H9 (cell line): Measurements from ENCODE around the gene TMEM86B. TPM values are rescaled to one million over a fixed set of nuclear protein-coding genes. Genes with fewer than 3 reads are reported as not detected.

Source experiments
- DNase-seq: peaks from one replicate; pipeline ENCODE4 v3.0.0-alpha.2; 2017
- H2AFZ ChIP-seq: one replicate; pipeline ENCODE4 v1.6.1; 2013; ENCODE audit warnings: mild to moderate bottlenecking, low read length, control low read depth, moderate library complexity
- H2AK5ac ChIP-seq: 2 replicates; pipeline ENCODE4 v1.6.1; 2013; ENCODE audit warnings: low read length, control low read depth, mixed read lengths; ENCODE audit not compliant: insufficient read length
- H2BK120ac ChIP-seq: one replicate; pipeline ENCODE4 v1.6.1; 2013; ENCODE audit warnings: low read depth, mild to moderate bottlenecking, low read length, control low read depth, inconsistent platforms; ENCODE audit not compliant: poor library complexity, severe bottlenecking
- H2BK12ac ChIP-seq: 2 replicates; pipeline ENCODE4 v1.6.1; 2013; ENCODE audit warnings: low read length, control low read depth, mixed read lengths, low read depth; ENCODE audit not compliant: insufficient read length
- H2BK15ac ChIP-seq: 2 replicates; pipeline ENCODE4 v1.6.1; 2013; ENCODE audit warnings: low read depth, low read length, control low read depth
- H2BK20ac ChIP-seq: one replicate; pipeline ENCODE4 v1.6.1; 2013; ENCODE audit warnings: low read depth, mild to moderate bottlenecking, low read length, control low read depth, inconsistent platforms; ENCODE audit not compliant: poor library complexity, severe bottlenecking
- H2BK5ac ChIP-seq: 2 replicates; pipeline ENCODE4 v1.6.1; 2013; ENCODE audit warnings: low read length, control low read depth, mixed read lengths; ENCODE audit not compliant: insufficient read length
- H3K14ac ChIP-seq: 2 replicates; pipeline ENCODE4 v1.6.1; 2013; ENCODE audit warnings: low read length, control low read depth; ENCODE audit not compliant: insufficient read depth
- H3K18ac ChIP-seq: 2 replicates; pipeline ENCODE4 v1.6.1; 2013; ENCODE audit warnings: low read depth, mild to moderate bottlenecking, mixed read lengths, low read length, control low read depth; ENCODE audit not compliant: insufficient read length
- H3K23ac ChIP-seq: 2 replicates; pipeline ENCODE4 v1.6.1; 2013; ENCODE audit warnings: low read length, control low read depth, mixed read lengths, low read depth; ENCODE audit not compliant: insufficient read length
- H3K23me2 ChIP-seq: 2 replicates; pipeline ENCODE4 v1.6.1; 2013; ENCODE audit warnings: low read depth, mild to moderate bottlenecking, mixed read lengths, low read length, control low read depth; ENCODE audit not compliant: insufficient read length, poor library complexity, severe bottlenecking
- H3K27ac ChIP-seq: 2 replicates; pipeline ENCODE4 v1.5.1; 2013; ENCODE audit warnings: low read length, control low read depth, mixed read lengths, low read depth; ENCODE audit not compliant: insufficient read length
- H3K27me3 ChIP-seq: 2 replicates; pipeline ENCODE4 v1.6.1; 2013; ENCODE audit warnings: low read length, control low read depth, inconsistent platforms; ENCODE audit not compliant: insufficient read depth
- H3K4ac ChIP-seq: 2 replicates; pipeline ENCODE4 v1.6.1; 2013; ENCODE audit warnings: low read depth, mild to moderate bottlenecking, control low read depth, inconsistent platforms, low read length, moderate library complexity
- H3K4me1 ChIP-seq: 2 replicates; pipeline ENCODE4 v1.6.1; 2013; ENCODE audit warnings: low read length, control low read depth, inconsistent platforms; ENCODE audit not compliant: insufficient read depth
- H3K4me2 ChIP-seq: 2 replicates; pipeline ENCODE4 v1.6.1; 2013; ENCODE audit warnings: low read length, control low read depth, mixed read lengths; ENCODE audit not compliant: insufficient read length, insufficient read depth
- H3K56ac ChIP-seq: 2 replicates; pipeline ENCODE4 v1.6.1; 2013; ENCODE audit warnings: low read depth, mild to moderate bottlenecking, mixed read lengths, low read length, control low read depth; ENCODE audit not compliant: insufficient read length
- H3K79me1 ChIP-seq: 2 replicates; pipeline ENCODE4 v1.6.1; 2013; ENCODE audit warnings: low read depth, mild to moderate bottlenecking, moderate library complexity, low read length, control low read depth, inconsistent platforms; ENCODE audit not compliant: insufficient read depth, poor library complexity, severe bottlenecking
- H3K79me2 ChIP-seq: 2 replicates; pipeline ENCODE4 v1.6.1; 2013; ENCODE audit warnings: low read length, control low read depth, inconsistent platforms; ENCODE audit not compliant: insufficient read depth
- H3K9ac ChIP-seq: 2 replicates; pipeline ENCODE4 v1.6.1; 2013; ENCODE audit warnings: low read length, control low read depth, mixed read lengths; ENCODE audit not compliant: insufficient read length; ENCODE audit errors: extremely low read depth
- H3K9me3 ChIP-seq: one replicate; pipeline ENCODE4 v1.6.1; 2013; ENCODE audit warnings: low read depth, low read length, inconsistent platforms; ENCODE audit not compliant: control insufficient read depth
- H3T11ph ChIP-seq: one replicate; pipeline ENCODE4 v1.6.1; 2013; ENCODE audit warnings: mild to moderate bottlenecking, low read length, control low read depth, inconsistent platforms
- H4K20me1 ChIP-seq: one replicate; pipeline ENCODE4 v1.6.1; 2013; ENCODE audit not compliant: control insufficient read depth, insufficient read length, insufficient read depth
- H4K5ac ChIP-seq: 2 replicates; pipeline ENCODE4 v1.6.1; 2013; ENCODE audit warnings: low read depth, mild to moderate bottlenecking, mixed read lengths, low read length, control low read depth; ENCODE audit not compliant: insufficient read length
- H4K8ac ChIP-seq: replicated peaks from 2 replicates; pipeline ENCODE4 v1.6.1; 2013; ENCODE audit warnings: low read length, control low read depth, mixed read lengths, low read depth; ENCODE audit not compliant: insufficient read length
- H4K91ac ChIP-seq: 2 replicates; pipeline ENCODE4 v1.6.1; 2013; ENCODE audit warnings: low read depth, mild to moderate bottlenecking, moderate library complexity, mixed read lengths, low read length, control low read depth; ENCODE audit not compliant: insufficient read length
- H3K27ac Mint-ChIP-seq, 3 experiments: 2 replicates in 2 of 3; 3 replicates in 1 of 3; pipeline ENCODE4 v1.8.0; 2020 to 2021; ENCODE audit warnings: mixed read lengths in 3 of 3, mild to moderate bottlenecking in 1 of 3, moderate library complexity in 1 of 3
- H3K27me3 Mint-ChIP-seq: 2 replicates; pipeline ENCODE4 v1.8.0; 2021; ENCODE audit warnings: low read depth, mild to moderate bottlenecking, moderate library complexity, mixed read lengths
- H3K36me3 Mint-ChIP-seq, 3 experiments: 2 replicates in 2 of 3; 3 replicates in 1 of 3; pipeline ENCODE4 v1.8.0; 2020 to 2021; ENCODE audit warnings: low read depth in 3 of 3, mixed read lengths in 3 of 3; ENCODE audit not compliant: insufficient read depth in 1 of 3
- H3K4me1 Mint-ChIP-seq, 2 experiments: 2 replicates each; pipeline ENCODE4 v1.8.0; 2020; ENCODE audit warnings: mixed read lengths in 2 of 2
- H3K4me3 Mint-ChIP-seq, 2 experiments: 2 replicates in 1 of 2; 3 replicates in 1 of 2; pipeline ENCODE4 v1.8.0; 2020 to 2021; ENCODE audit warnings: mild to moderate bottlenecking in 2 of 2, mixed read lengths in 2 of 2, moderate library complexity in 1 of 2
- H3K9me3 Mint-ChIP-seq, 2 experiments: 2 replicates in 1 of 2; 3 replicates in 1 of 2; pipeline ENCODE4 v1.8.0; 2020; ENCODE audit warnings: mild to moderate bottlenecking in 2 of 2, mixed read lengths in 2 of 2, moderate library complexity in 1 of 2
- WGBS: extraction: QIAGEN DNeasy Blood & Tissue Kit; methylation state at CpG from one replicate; pipeline ENCODE4 v1.1.7; 2013; ENCODE audit warnings: missing lambda C conversion rate, low lambda C conversion rate, mixed read lengths; ENCODE audit not compliant: insufficient read length; ENCODE audit errors: extremely low coverage; 5-methylcytosine and 5-hydroxymethylcytosine counted together
- total RNA-seq: library from RNA; stranded (reverse); gene quantifications from 2 replicates; pipeline ENCODE4 v1.2.1, GENCODE V29; 2021
- TF ChIP-seq, protein P1 (sequence below): fragments of 200-600 bp; sonication (generic); conservative IDR thresholded peaks from 3 replicates; pipeline ENCODE4 v1.8.0; 2021; ENCODE audit warnings: antibody characterized with exemption, mild to moderate bottlenecking

The TMEM86B gene
- total RNA-seq, 1 experiment from 2014 or later, result 4.5 TPM

- H3K79me1 ChIP-seq, result no peaks in the 10 kb centered on the region
- DNase-seq, result no peak
- no peaks in the 10 kb centered on the region for H3K79me2 ChIP-seq
- H3K14ac ChIP-seq, result no peak overlapping the region
- no peak overlapping the region for H3K9ac ChIP-seq
- no peak overlapping the region for H3K4ac ChIP-seq
- H2AFZ ChIP-seq, result no peak overlapping the region
- H3K23me2 ChIP-seq, result no peaks in the 10 kb centered on the region
- H2BK120ac ChIP-seq, result no peak overlapping the region
- peaks cover 0 to 8% of the 10 kb centered on the region in 2 experiments; a peak in 1 of 4 replicates for H3K4me1 Mint-ChIP-seq
- TF ChIP-seq, protein P1, sequence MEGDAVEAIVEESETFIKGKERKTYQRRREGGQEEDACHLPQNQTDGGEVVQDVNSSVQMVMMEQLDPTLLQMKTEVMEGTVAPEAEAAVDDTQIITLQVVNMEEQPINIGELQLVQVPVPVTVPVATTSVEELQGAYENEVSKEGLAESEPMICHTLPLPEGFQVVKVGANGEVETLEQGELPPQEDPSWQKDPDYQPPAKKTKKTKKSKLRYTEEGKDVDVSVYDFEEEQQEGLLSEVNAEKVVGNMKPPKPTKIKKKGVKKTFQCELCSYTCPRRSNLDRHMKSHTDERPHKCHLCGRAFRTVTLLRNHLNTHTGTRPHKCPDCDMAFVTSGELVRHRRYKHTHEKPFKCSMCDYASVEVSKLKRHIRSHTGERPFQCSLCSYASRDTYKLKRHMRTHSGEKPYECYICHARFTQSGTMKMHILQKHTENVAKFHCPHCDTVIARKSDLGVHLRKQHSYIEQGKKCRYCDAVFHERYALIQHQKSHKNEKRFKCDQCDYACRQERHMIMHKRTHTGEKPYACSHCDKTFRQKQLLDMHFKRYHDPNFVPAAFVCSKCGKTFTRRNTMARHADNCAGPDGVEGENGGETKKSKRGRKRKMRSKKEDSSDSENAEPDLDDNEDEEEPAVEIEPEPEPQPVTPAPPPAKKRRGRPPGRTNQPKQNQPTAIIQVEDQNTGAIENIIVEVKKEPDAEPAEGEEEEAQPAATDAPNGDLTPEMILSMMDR, result no peak
- no peaks in the 10 kb centered on the region for H4K20me1 ChIP-seq
- no peaks in the 10 kb centered on the region for H3K27me3 ChIP-seq
- no peak overlapping the region for H3K27ac ChIP-seq
- H2AK5ac ChIP-seq, result no peak overlapping the region
- H3K56ac ChIP-seq, result no peak overlapping the region
- no CpG with 5 or more reads among the region's 12 CpGs for WGBS
- H2BK5ac ChIP-seq, result no peak overlapping the region
- no peak overlapping the region for H4K8ac ChIP-seq
- H2BK20ac ChIP-seq, result no peak overlapping the region
- no peak overlapping the region for H2BK12ac ChIP-seq
- H3K9me3 Mint-ChIP-seq, result peaks cover 8 to 10% of the 10 kb centered on the region in 2 experiments
- no peak overlapping the region for H3K4me2 ChIP-seq
- no peak overlapping the region for H3K27ac Mint-ChIP-seq
- peaks cover 8% of the 10 kb centered on the region for H3K9me3 ChIP-seq
- no peaks in the 10 kb centered on the region for H3K4me1 ChIP-seq
- no peak overlapping the region for H2BK15ac ChIP-seq
- H3K23ac ChIP-seq, result no peak overlapping the region
- H4K5ac ChIP-seq, result no peak overlapping the region
- peaks cover 10 to 14% (median 12%) of the 10 kb centered on the region in 3 experiments for H3K36me3 Mint-ChIP-seq
- H4K91ac ChIP-seq, result no peak overlapping the region
- peak overlapping the region in 1 of 2 experiments; percentile 1; a peak in 1 of 5 replicates for H3K4me3 Mint-ChIP-seq
- H3K27me3 Mint-ChIP-seq, result no peaks in the 10 kb centered on the region
- H3T11ph ChIP-seq, result no peak overlapping the region
- no peak overlapping the region for H3K18ac ChIP-seq
Measured at GRCh38 chr19:55265723-55266386, 37.3 kb upstream of the TMEM86B start.
